ENCODE results near the gene PSORS1C2. TPM values are rescaled to one million over a fixed set of nuclear protein-coding genes. Genes with fewer than 3 reads are reported as not detected.
"Not testable (repeated sequence)": the region's sequence is repeated elsewhere in the genome, so short reads cannot be mapped to it uniquely, and the experiment has no call there.

PSORS1C2 gene
- 0.38 TPM for total RNA-seq (ENCODE audit: unreplicated experiment)
- long read RNA-seq: 0 reads

DNA sequence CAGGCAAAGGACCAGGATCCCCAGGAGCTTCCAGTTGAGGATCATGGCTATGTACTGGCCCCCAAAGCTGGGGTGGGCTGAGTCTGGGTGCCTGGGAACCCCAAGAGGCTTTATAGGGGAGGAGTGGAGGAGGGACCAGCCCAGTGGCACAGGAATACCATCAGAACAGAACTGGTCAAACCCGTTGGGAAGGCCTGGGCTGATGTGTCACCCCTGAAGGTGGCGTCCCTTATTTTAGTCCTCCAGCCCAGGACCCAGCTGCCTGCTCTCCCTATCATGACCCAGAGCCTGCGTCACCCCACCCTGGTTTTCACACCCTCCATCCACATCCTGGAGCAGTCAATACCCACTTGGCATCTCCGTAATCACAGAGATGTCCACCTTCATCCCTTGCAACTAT, at the start of gene PSORS1C2:
TSS of gene PSORS1C2 (minus strand) at position 85 of the 400 bp plus-strand sequence. CDS start at position 45, 40 bp downstream.
- peaks cover 2% of the 10 kb centered on the region for H3K27me3 Mint-ChIP-seq (ENCODE audit: unreplicated experiment)
- peak within 1 kb of the TSS; percentile 37 for H3K4me3 Mint-ChIP-seq (ENCODE audit: unreplicated experiment)
- H3K4me1 Mint-ChIP-seq (ENCODE audit: unreplicated experiment): peaks cover 25% of the 10 kb centered on the region
- H3K9me3 Mint-ChIP-seq (ENCODE audit: unreplicated experiment): no peaks in the 10 kb centered on the region
- peaks cover 7% of the 10 kb centered on the region for H3K36me3 Mint-ChIP-seq (ENCODE audit: low read depth, unreplicated experiment)
- TF ChIP-seq, protein P1, sequence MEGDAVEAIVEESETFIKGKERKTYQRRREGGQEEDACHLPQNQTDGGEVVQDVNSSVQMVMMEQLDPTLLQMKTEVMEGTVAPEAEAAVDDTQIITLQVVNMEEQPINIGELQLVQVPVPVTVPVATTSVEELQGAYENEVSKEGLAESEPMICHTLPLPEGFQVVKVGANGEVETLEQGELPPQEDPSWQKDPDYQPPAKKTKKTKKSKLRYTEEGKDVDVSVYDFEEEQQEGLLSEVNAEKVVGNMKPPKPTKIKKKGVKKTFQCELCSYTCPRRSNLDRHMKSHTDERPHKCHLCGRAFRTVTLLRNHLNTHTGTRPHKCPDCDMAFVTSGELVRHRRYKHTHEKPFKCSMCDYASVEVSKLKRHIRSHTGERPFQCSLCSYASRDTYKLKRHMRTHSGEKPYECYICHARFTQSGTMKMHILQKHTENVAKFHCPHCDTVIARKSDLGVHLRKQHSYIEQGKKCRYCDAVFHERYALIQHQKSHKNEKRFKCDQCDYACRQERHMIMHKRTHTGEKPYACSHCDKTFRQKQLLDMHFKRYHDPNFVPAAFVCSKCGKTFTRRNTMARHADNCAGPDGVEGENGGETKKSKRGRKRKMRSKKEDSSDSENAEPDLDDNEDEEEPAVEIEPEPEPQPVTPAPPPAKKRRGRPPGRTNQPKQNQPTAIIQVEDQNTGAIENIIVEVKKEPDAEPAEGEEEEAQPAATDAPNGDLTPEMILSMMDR (IDR thresholded peaks at IDR 0.05; ENCODE audit: unreplicated experiment): no peak
- H3K27ac Mint-ChIP-seq (ENCODE audit: unreplicated experiment): peak within 1 kb of the TSS; percentile 94
- DNase-seq (ENCODE audit: low spot score): no peak

DNA sequence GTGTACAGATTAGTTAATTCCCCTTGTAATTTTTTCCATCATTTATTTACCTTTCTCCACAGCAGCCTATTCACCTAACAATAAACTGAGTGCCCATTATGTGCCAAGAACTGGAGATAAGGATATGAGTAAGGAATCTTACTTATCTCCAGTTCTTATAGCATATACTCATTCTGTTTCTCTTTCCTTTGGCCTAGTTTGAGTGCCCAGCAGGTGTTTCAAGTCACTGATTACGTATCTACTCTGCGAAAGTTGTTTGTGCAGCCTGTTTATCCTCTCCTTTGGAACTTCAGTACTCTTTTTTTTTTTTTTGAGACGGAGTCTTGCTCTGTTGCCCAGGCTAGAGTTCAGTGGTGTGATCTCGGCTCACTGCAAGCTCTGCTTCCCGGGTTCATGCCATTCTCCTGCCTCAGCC, 48.9 kb upstream of the PSORS1C2 start:
- no peak for DNase-seq (ENCODE audit: low spot score)
- Mint-ChIP-seq H3K36me3 (ENCODE audit: low read depth, unreplicated experiment) (no peaks in the 10 kb centered on the region), H3K4me1 (ENCODE audit: unreplicated experiment) (no peaks in the 10 kb centered on the region), H3K27ac (ENCODE audit: unreplicated experiment) (no peak overlapping the region), H3K27me3 (ENCODE audit: unreplicated experiment) (peaks cover 3% of the 10 kb centered on the region), H3K9me3 (ENCODE audit: unreplicated experiment) (no peaks in the 10 kb centered on the region), H3K4me3 (ENCODE audit: unreplicated experiment) (no peak overlapping the region)
- TF ChIP-seq, protein P1 (IDR thresholded peaks at IDR 0.05; ENCODE audit: unreplicated experiment): no peak

DNA sequence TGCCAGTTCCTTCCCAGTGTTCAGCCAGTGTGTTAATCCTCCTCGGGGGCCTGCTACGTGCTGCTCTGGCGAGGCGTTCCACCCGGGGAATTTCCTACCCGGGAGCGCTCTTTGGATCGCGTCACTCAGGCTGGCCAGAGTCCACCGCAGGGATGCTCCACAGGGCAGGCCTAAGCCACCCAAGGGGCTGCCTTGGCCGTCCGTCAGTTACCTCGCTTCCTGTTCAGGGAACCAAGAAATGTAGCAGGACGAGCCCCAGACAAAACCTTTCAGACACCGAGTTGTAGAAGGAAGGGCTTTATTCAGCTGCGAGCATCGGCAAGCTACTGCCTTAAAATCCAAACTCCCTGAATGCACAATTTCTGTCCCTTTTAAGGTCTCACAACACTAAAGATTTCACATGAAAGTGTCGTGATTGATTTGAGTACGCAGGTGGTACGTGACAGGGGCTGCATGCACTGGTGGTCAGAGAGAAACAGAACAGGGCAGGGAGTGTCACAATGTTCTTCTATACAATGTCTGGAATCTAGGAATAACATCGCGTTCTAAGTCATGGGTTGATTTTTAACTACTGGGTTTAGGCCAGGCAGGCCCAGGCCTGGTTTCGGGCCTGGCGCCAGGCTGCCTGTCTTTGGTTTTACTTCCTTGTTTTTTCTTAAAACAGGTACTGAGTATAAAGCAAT, 47.3 kb upstream of the PSORS1C2 start:
- peaks cover 3% of the 10 kb centered on the region for H3K27me3 Mint-ChIP-seq (ENCODE audit: unreplicated experiment)
- H3K36me3 Mint-ChIP-seq (ENCODE audit: low read depth, unreplicated experiment): no peaks in the 10 kb centered on the region
- no peaks in the 10 kb centered on the region for H3K4me1 Mint-ChIP-seq (ENCODE audit: unreplicated experiment)
- TF ChIP-seq, protein P1 (IDR thresholded peaks at IDR 0.05; ENCODE audit: unreplicated experiment): no peak
- no peak overlapping the region for H3K4me3 Mint-ChIP-seq (ENCODE audit: unreplicated experiment)
- no peak overlapping the region for H3K27ac Mint-ChIP-seq (ENCODE audit: unreplicated experiment)
- DNase-seq (ENCODE audit: low spot score): no peak
- H3K9me3 Mint-ChIP-seq (ENCODE audit: unreplicated experiment): no peaks in the 10 kb centered on the region

DNA sequence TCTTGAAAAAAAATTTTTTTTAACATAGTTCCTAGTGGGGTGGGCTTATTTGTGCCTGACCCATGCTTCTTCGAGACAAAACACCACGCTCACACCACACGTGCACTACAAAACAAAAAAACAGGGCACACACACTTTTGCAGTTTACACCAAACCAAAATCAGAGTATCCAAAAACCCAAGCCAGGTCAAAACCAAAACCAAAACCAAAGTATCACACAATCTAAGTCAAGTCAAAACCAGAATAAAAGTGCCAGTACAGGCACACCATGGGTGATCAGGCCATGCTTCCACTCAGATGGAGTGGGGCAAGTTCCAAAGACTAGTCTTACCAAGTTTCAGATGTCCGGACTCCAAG, 46.8 kb upstream of the PSORS1C2 start:
- H3K27me3 Mint-ChIP-seq (ENCODE audit: unreplicated experiment); H3K27ac Mint-ChIP-seq (ENCODE audit: unreplicated experiment); H3K9me3 Mint-ChIP-seq (ENCODE audit: unreplicated experiment); H3K36me3 Mint-ChIP-seq (ENCODE audit: low read depth, unreplicated experiment); H3K4me3 Mint-ChIP-seq (ENCODE audit: unreplicated experiment); H3K4me1 Mint-ChIP-seq (ENCODE audit: unreplicated experiment); DNase-seq (ENCODE audit: low spot score): not testable (repeated sequence)

DNA sequence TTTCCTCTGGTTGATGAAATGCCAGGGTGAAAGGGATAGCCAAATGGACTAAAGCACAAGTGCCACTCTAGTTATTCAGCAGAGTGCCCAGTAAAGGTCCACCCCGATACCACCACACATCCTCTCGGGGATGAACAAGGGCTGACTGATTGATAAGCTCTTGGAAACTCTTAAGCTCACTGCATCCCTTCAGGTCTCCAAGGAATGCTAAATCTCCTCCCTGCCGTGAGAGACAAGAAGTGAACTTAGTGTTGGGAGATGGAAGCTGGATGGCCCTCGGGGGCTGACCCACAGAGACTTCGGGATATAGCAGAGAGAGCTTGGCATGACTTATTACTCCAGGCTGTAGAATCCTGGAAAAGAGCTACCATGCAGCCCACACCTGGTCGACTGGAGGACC, 45.0 kb upstream of the PSORS1C2 start:
- H3K27ac Mint-ChIP-seq (ENCODE audit: unreplicated experiment); H3K4me3 Mint-ChIP-seq (ENCODE audit: unreplicated experiment); H3K9me3 Mint-ChIP-seq (ENCODE audit: unreplicated experiment): not testable (repeated sequence)

DNA sequence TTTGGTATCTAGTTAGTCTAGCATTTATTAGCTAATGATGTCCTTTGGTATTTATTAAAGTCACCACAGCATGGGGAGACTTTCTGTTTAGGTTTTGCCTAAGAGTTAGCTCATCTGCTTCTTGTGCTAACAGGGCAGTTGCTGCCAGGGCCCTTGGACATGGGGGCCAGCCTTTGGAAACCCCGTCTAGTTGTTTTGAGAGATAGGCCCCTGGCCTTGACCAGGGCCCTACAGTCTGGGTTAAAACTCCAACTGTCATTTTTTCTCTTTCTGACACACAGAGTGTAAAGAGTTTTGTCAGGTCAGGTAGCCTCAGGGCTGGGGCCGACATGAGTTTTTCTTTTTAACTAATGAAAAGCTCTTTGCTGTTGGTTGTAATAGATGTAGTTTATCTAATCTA, 44.4 kb upstream of the PSORS1C2 start:
- H3K36me3 Mint-ChIP-seq (ENCODE audit: low read depth, unreplicated experiment); DNase-seq (ENCODE audit: low spot score); H3K27me3 Mint-ChIP-seq (ENCODE audit: unreplicated experiment); H3K27ac Mint-ChIP-seq (ENCODE audit: unreplicated experiment); H3K9me3 Mint-ChIP-seq (ENCODE audit: unreplicated experiment); H3K4me3 Mint-ChIP-seq (ENCODE audit: unreplicated experiment); H3K4me1 Mint-ChIP-seq (ENCODE audit: unreplicated experiment): not testable (repeated sequence)

More for the DNA sequence above, 45.0 kb upstream of the PSORS1C2 start:
- not testable (repeated sequence) for H3K4me1 Mint-ChIP-seq (ENCODE audit: unreplicated experiment); H3K27me3 Mint-ChIP-seq (ENCODE audit: unreplicated experiment); H3K36me3 Mint-ChIP-seq (ENCODE audit: low read depth, unreplicated experiment); DNase-seq (ENCODE audit: low spot score)

Measured in endothelial cell (in vitro differentiated cells).